GM23248 (cell line): ENCODE data around the gene TTC16.

ENCODE experiments used
- EZH2 ChIP-seq: fragments of 200-600 bp; sonication (generic); IDR thresholded peaks from 2 replicates; pipeline ENCODE4 v1.6.1; 2018; ENCODE audit warnings: antibody characterized with exemption, mild to moderate bottlenecking; ENCODE audit not compliant: insufficient read depth, poor library complexity, severe bottlenecking
- EZH2phosphoT487 ChIP-seq: fragments of 200-600 bp; sonication (generic); IDR thresholded peaks from 2 replicates; pipeline ENCODE4 v1.6.1; 2018; ENCODE audit warnings: antibody characterized with exemption, moderate library complexity, mild to moderate bottlenecking, low read depth; ENCODE audit not compliant: insufficient read depth

DNA sequence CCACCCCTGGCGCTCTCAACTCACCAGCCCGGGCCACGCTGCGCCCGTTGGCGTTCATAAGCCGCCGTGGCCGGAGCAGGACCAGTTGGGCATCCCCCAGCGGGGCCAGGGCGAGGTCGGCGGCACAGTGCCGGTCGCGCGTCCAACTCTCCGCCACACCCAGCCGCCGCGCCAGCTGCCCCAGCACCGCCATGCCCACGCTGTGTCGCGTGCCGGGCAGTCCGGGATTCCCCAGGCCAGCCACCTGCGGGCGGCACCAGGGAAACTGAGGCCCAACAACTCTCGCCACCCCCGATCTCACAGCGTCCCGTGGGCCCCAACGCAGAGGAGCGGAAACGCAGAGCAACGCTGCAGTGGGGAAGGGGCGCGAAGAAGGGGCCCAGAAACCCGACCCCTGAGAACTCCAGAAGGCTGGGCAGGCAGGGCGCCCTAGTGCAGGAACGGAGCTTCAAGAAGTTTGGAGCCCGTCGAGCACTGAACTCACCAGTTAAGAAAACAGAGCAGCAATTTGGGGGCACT, 869 bp upstream of the TTC16 start:
- TF ChIP-seq EZH2 (no peak), EZH2phosphoT487 (no peak)
